Fibroblast of upper back skin (primary cell): ENCODE measurements around the gene PIGM.

ENCODE experiments used
- DNase-seq: peaks from one replicate; pipeline ENCODE4 v3.0.0-alpha.2; 2013

The PIGM gene

GRCh38 chr1:160020196-160020595, 11.6 kb downstream of the PIGM start:
- DNase-seq: no peak

GRCh38 chr1:160018900-160019299, 12.9 kb downstream of the PIGM start:
- DNase-seq: peak; percentile 43

DNA sequence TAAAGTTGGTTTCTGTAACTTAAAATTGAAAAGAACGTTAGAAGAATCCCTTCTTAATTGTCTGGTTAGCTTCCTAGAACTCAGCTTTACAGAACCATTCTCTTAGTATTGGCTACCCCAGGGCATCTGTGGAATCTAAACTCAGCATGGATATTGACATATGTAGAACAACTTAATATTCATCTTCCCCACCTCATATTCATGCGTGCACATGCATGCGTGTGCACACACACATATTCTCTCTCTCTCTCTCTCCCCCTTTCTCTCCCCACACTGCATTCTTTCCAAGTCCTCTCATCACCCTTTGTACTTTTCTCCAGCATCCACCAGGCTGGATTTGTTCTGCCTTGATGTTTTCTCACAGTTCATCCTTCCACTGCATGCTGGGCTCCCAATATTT, 13.4 kb downstream of the PIGM start:
- no peak for DNase-seq

DNA sequence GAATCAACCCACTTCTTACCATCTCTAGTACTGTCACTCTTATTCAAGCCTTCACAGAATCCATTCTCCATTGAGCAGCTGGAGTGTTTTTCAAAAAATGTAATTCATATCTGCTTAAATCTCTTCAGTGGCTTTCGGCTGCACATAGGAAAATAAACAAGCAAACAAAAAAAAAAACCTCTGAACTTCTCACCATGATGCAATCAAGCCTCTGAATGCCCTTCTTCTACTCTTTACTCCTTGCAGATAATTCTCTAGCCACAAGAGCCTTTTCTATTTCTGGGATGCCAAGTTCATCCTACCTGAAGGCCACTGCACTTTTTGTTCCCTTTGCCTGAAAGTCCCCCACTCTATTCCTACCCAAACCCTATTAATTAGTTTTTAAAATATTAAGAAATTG, 14.2 kb downstream of the PIGM start:
- DNase-seq: no peak

GRCh38 chr1:160011781-160012180, 20.0 kb downstream of the PIGM start:
- no peak for DNase-seq

DNA sequence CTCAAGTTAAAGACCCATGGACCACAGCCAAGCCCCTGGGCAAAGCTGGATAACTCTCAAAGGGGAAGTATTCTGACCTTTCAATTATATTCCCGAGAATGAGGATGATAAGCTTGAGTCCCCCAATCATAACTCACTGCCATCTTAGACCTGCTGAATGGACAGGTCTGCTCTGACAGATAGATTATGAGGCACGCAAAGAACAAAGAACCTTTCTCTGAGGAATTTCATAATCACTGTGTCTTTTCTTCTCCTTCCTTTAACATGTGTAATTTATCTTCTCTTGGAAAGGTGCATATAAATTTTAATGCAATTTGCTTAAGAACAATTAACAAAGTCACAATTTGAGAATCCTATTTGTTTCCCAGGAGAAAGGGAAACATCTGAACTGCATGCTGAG, 22.0 kb downstream of the PIGM start:
- DNase-seq: no peak

- no peak for DNase-seq
Measured at GRCh38 chr1:160009081-160009480, 22.7 kb downstream of the PIGM start.

DNA sequence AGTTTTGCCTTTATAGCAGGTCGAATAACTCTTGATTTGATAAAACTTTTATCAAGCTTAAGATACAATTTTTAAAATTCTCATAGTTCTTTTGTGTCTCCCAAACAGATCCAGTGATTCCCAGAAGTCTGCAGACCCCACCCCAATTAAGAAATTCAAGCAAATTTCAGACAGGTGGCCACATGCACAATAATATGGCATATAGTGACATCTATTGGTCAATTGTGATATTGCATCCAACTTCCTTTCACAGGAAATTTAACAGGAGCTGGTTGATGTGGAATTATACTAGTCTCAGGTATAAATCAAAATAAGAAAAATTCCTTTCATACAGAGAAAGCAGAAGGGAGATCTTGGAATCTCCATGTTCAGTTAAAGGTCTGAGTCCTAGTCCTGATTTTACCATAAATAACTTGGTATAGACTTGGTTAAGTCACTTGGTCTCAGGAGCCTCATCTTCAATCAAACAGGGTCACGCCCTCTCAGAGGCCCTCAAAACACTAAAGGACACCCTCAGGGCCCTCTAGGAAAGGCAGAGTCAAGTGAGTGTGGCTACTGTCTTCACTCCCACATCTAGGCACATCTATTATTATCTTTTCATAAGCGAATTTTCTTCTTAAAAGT, 24.1 kb downstream of the PIGM start:
- peak; percentile 25 for DNase-seq

- peak; percentile 66 for DNase-seq
Measured at GRCh38 chr1:160006312-160006940, 25.4 kb downstream of the PIGM start.

DNA sequence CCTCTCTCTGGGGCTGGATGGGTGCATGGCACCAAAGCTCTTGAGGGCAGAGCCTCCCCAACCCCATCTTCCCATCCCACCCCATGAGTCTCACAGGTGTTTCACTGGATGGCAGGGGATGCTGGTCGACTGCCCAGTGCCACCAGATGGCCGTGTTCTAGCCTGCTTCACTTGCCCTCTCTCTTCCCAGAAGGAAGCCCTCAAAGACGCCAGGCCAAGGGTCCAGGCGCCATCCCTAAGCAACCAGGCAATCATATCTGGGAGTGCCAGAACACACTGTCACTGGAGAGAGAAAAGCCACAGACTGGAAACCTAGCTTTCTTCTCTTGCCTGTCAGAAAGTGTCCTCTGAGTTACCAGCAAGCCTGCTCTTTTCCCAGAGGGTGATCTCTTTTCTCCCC, 26.7 kb downstream of the PIGM start:
- no peak for DNase-seq

- DNase-seq: no peak
Measured at GRCh38 chr1:160004425-160004824, 27.4 kb downstream of the PIGM start.

DNA sequence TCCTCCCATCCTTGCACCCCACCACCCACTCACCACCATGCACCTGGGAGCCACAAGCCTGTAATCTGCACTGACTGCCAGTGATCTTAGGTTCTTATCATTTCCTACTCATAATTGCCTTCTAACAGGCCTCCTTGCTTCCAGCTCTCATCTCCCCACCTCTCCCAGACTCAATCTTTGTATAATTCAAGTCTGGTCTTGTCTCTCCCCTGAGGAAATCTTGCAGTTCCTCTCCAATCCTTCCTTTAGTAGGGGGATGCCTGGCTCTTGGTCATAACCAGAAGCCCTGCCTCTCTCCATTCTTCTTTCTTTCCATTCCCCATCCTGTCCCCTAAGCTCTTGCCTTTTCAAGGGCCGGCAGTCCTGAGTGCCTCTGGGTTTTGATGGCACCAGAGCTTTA, 27.8 kb downstream of the PIGM start:
- DNase-seq: no peak

GRCh38 chr1:160001440-160001839, 30.4 kb downstream of the PIGM start:
- DNase-seq: no peak

DNA sequence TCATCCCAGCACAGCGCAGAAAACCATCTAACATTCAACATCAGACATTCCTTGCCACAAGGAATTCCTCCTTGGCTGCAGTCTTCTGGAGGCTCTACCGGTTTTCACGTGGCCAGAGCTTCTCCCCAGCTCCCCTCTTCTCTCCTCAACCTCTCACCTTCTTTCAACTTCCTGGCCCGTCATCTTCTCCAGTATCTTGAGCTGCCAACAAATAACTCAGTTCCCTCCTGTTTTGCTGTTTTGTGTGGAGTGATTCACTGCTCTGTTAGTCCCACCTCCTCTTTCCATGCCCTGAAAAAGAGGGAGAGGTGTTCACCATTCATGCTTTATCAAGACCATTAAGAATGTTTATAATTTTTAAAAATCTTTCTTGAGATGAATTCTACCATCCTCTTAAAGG, 32.6 kb downstream of the PIGM start:
- DNase-seq: peak; percentile 28

- peak; percentile 94 for DNase-seq
Measured at GRCh38 chr1:159996653-159997052, 35.1 kb downstream of the PIGM start.

- DNase-seq: no peak
Measured at GRCh38 chr1:159994896-159995295, 36.9 kb downstream of the PIGM start.

DNA sequence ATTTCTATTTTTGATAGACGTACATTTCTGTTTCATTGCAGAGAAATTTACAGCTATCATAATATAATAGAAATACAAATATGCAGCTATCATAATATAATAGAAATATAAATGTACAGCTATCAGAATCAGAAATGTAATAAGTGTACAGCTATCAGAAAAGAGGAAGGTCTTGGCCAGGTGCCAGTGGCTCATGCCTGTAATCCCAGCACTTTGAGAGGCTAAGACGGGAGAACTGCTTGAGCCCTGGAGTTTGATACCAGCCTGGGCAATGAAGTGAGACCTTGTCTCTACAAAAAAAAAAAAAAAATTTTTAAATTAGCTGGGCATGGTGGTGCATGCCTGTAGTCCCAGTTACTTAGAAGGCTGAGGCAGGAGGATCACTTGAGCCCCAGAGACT, 37.9 kb downstream of the PIGM start:
- no peak for DNase-seq

- no peak for DNase-seq
Measured at GRCh38 chr1:159992161-159992560, 39.6 kb downstream of the PIGM start.

DNA sequence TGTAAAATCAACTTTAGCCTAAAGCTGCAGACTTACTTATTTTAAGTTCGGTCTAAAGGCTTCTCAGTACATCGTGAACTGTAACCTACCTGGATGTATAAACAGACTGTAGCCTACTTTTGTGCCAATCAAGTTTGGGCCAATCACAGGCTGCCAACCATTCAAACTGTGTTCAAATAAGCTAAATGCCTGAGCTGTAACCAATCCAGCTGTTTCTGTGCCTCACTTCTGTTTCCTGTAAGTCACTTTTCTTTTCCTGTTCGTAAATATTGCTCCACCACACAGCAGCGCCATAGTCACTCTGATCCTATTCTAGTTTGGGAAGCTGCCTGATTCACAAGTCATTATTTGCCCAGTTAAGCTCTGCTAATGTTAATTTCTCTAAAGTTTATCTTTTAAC, 40.3 kb downstream of the PIGM start:
- no peak for DNase-seq

- DNase-seq: no peak
Measured at GRCh38 chr1:159990005-159990404, 41.8 kb downstream of the PIGM start.

DNA sequence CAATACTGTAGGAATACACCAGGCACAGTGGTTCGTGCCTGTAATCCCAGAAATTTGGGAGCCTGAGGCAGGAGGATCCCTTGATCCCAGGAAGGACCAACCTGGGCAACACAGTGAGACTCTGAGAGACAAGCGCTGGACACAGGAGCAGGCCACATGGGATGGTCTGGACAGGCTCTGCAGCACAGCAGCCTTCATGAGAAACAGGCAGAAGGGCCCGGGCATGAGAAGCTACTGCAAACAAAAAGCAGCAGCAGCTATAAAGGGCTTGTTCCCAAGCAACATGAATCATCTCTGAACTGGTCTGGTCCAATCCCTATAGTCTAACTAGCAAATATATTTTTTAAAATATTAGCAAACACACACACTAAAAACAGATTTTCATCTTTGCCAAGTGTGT, 42.2 kb downstream of the PIGM start:
- DNase-seq: no peak

DNA sequence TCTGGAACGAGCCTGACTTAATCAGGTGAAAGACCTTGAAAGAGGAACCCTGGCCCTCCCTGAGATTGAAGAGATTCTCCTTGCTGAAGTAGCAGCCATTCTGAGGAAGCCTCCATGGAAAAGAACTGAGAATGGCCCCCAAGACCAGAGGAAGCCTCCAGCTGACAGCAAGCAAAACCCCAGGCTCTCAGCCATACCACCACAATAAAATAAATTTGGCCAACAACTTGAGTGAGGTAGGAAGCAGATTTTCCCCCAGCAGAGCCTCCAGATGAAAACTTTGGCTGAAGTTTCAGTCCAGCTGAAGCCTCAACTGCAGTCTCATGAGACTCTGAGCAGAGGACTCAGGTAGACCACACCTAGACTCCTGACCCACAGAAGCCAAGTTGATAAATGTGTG, 43.8 kb downstream of the PIGM start:
- no peak for DNase-seq

- DNase-seq: no peak
Measured at GRCh38 chr1:159987186-159987585, 44.6 kb downstream of the PIGM start.

GRCh38 chr1:159986531-159986930, 45.3 kb downstream of the PIGM start:
- no peak for DNase-seq

- DNase-seq: no peak
Measured at GRCh38 chr1:159986093-159986492, 45.7 kb downstream of the PIGM start.
